ENCODE results near the gene CAMKK2. TPM values are rescaled to one million over a fixed set of nuclear protein-coding genes. Genes with fewer than 3 reads are reported as not detected.

CAMKK2 gene
- total RNA-seq, 1 donor from 2014 or later = 36.9 TPM

DNA sequence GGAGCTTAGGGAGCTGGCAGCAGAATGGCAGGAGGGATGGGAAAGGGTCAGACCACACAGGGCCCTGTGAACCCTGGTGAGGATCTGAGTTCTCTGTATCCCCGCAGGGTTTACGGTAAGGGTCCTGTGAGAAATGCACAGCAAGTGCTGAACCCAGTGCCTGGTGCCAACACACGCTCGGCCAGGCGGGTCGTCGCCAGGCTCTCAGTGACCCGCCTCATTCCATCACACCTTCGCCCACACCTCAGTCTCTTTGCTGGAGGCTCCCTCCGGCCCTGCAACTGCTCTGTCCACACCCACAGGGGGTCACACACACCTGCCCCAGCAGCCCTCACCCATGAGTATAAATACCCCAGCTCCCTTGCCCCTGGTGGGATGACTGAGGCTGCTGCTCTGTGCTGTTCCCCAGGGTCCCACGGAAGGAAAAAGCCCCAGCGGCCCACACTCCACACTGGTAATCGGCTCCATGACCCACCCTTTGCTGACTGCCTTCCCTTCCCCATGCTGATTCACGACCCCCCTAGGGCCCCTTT, 23.1 kb downstream of the CAMKK2 start:
- DNase-seq (ENCODE audit: low spot score in 2 of 2) = no peak
- Histone ChIP-seq H3K4me3 (no peak overlapping the region), H3K4me1 (no peaks in the 10 kb centered on the region), H3K27me3 (no peaks in the 10 kb centered on the region), H3K27ac (no peak overlapping the region), H3K9me3 (no peaks in the 10 kb centered on the region), H3K36me3 (peaks cover 41 to 47% of the 10 kb centered on the region in 2 donors)
- TF ChIP-seq, protein P1, sequence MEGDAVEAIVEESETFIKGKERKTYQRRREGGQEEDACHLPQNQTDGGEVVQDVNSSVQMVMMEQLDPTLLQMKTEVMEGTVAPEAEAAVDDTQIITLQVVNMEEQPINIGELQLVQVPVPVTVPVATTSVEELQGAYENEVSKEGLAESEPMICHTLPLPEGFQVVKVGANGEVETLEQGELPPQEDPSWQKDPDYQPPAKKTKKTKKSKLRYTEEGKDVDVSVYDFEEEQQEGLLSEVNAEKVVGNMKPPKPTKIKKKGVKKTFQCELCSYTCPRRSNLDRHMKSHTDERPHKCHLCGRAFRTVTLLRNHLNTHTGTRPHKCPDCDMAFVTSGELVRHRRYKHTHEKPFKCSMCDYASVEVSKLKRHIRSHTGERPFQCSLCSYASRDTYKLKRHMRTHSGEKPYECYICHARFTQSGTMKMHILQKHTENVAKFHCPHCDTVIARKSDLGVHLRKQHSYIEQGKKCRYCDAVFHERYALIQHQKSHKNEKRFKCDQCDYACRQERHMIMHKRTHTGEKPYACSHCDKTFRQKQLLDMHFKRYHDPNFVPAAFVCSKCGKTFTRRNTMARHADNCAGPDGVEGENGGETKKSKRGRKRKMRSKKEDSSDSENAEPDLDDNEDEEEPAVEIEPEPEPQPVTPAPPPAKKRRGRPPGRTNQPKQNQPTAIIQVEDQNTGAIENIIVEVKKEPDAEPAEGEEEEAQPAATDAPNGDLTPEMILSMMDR (IDR thresholded peaks at IDR 0.05) = no peak
- intact Hi-C loops (cut with DNase I) = no loop called here

DNA sequence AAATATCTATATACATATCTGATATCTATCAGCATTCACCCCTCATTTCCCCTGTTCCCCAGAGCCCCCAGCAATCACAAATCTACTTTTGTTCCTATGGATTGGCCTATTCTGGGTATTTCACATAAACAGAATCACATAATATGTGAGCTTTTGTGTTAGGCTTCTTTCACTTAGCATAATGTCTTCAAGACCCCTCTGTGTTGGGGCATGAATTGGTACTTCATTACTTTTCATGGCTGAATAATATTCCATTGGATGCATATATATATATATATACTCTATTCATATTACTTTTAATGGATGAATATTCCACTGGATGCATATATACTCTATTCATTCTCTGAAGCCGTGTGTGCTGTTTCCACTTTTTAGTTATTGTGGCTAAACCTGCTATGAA, 28.7 kb downstream of the CAMKK2 start:
- TF ChIP-seq, protein P1 (IDR thresholded peaks at IDR 0.05) = no peak
- Histone ChIP-seq H3K4me1 (no peaks in the 10 kb centered on the region), H3K27ac (no peak overlapping the region), H3K4me3 (no peak overlapping the region), H3K27me3 (no peaks in the 10 kb centered on the region), H3K9me3 (no peaks in the 10 kb centered on the region), H3K36me3 (peaks cover 55 to 68% of the 10 kb centered on the region in 2 donors)
- DNase-seq (ENCODE audit: low spot score in 2 of 2) = no peak
- intact Hi-C loops (cut with DNase I) = no loop called here

DNA sequence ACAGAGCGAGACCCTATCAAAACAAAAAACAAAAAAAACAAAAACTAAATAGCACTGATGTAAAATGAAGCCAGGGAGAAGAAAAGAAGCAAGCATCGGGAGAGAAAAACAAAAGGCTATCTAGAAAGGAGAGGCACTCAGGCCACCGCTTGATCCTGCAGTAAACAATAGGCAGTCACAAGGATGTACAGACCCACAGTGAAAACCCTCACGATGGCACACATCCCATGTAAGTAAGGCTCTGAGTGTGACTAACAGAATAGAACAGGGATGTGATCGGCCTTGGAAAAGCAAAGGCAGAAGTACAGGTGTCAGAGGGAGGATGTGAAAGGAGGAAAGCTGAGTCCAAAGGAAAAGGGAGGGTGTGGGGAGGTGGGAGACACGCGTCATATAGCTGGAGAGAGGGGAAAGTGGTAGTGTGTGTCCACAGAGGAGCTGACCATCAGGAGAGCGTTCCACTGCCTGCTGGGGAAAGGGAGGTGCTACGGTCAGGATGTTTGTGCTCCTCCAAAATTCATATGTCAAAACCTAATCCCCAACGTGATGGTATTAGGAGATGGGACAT, 31.5 kb downstream of the CAMKK2 start:
- DNase-seq (ENCODE audit: low spot score in 2 of 2) = no peak
- no peaks in the 10 kb centered on the region for H3K9me3 ChIP-seq
- intact Hi-C loops (cut with DNase I) = no loop called here
- H3K27me3 ChIP-seq = no peaks in the 10 kb centered on the region
- no peak overlapping the region for H3K4me3 ChIP-seq
- TF ChIP-seq, protein P1 (IDR thresholded peaks at IDR 0.05) = no peak
- peaks cover 59 to 67% of the 10 kb centered on the region in 2 donors for H3K36me3 ChIP-seq
- H3K4me1 ChIP-seq = no peaks in the 10 kb centered on the region
- H3K27ac ChIP-seq = no peak overlapping the region

DNA sequence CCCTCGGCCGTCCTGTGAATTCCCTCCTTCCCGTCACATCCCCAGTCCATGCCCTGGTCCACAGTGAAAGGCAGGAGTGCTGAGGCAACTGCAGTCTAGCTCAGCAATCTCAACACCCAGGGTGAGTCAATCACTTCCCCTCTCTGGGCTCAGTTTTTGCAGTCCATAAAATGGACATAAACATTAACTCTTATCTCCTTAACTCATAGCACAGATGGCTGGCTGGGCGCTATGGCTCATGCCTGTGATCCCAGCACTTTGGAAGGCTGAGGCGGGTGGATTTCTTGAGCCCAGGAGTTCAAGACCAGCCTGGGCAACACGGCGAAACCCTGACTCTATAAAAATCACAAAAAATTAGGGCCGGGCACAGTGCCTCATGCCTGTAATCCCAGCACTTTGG, 32.4 kb downstream of the CAMKK2 start:
- Histone ChIP-seq H3K27me3 (no peaks in the 10 kb centered on the region), H3K4me3 (no peak overlapping the region), H3K4me1 (no peaks in the 10 kb centered on the region), H3K27ac (no peak overlapping the region), H3K9me3 (no peaks in the 10 kb centered on the region), H3K36me3 (peaks cover 60 to 67% of the 10 kb centered on the region in 2 donors)
- TF ChIP-seq, protein P1 (IDR thresholded peaks at IDR 0.05) = no peak
- intact Hi-C loops (cut with DNase I) = no loop called here
- DNase-seq (ENCODE audit: low spot score in 2 of 2) = no peak

DNA sequence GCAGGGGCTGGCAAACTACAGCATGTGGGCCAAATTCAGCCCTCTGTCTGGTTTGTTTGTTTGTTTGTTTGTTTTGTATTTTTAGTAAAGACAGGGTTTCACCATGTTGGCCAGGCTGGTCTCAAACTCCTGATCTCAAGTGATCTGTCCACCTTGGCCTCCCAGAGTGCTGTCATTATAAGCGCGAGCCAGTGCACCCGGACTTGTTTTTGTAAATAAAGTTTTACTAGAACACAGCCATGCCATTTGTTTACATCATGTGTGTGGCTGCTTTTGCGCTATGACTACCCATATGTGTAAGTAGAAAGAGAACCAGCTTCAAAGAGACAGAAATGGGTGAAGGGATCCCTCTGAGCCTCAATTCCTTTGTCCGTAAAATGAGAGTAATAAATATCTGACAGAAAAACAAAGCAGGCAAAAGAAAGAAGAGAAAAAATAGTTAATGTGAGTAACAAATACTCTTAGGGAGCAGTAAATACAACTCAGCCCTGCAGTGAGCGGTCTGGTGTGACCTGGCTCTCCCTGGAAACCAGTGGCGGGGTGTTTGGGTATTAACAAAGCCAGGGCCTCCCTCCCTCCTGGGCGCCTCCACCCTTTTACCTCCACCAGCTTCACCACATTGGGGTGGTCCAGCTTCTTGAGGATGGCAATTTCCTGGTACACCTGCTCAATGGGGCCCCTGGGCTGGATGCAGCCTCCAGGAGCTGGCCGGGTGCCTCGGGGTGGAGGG, 33.1 kb downstream of the CAMKK2 start:
- Histone ChIP-seq H3K4me1 (no peaks in the 10 kb centered on the region), H3K9me3 (no peaks in the 10 kb centered on the region), H3K36me3 (peaks cover 53 to 64% of the 10 kb centered on the region in 2 donors), H3K27me3 (no peaks in the 10 kb centered on the region), H3K4me3 (no peak overlapping the region), H3K27ac (no peak overlapping the region)
- TF ChIP-seq, protein P1 (IDR thresholded peaks at IDR 0.05) = no peak
- no peak for DNase-seq (ENCODE audit: low spot score in 2 of 2)
- intact Hi-C loops (cut with DNase I) = no loop called here
